ENCODE data around the gene RPS2.

Gene RPS2

GRCh38 chr16:1959269-1960039, 5.2 kb downstream of the RPS2 start, which contains the start of gene NDUFB10 (continued):
- TF ChIP-seq, protein P1, sequence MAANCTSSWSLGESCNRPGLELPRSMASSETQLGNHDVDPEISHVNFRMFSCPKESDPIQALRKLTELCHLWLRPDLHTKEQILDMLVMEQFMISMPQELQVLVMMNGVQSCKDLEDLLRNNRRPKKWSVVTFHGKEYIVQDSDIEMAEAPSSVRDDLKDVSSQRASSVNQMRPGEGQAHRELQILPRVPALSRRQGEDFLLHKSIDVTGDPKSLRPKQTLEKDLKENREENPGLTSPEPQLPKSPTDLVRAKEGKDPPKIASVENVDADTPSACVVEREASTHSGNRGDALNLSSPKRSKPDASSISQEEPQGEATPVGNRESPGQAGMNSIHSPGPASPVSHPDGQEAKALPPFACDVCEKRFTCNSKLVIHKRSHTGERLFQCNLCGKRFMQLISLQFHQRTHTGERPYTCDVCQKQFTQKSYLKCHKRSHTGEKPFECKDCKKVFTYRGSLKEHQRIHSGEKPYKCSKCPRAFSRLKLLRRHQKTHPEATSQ (tag by site-specific recombination; IDR thresholded peaks at IDR 0.05), result no peak; the same call in 1 of the 2 replicates
- TF ChIP-seq KLF9 (tag by site-specific recombination; IDR thresholded peaks at IDR 0.05; ENCODE audit: low read depth) (no peak; the same call in 1 of the 2 replicates), ZNF324 (tag by site-specific recombination; IDR thresholded peaks at IDR 0.05) (no peak), ZNF157 (tag by site-specific recombination; IDR thresholded peaks at IDR 0.05) (no peak), OVOL3 (tag by site-specific recombination; IDR thresholded peaks at IDR 0.05) (0 out of 2 replicates have a peak, but pooled peaks have one; percentile 35), ZNF112 (tag by site-specific recombination; IDR thresholded peaks at IDR 0.05) (no peak), ZNF433 (tag by site-specific recombination; IDR thresholded peaks at IDR 0.05; ENCODE audit: low read depth) (no peak), ZNF423 (tag by site-specific recombination; IDR thresholded peaks at IDR 0.05) (0 out of 2 replicates have a peak, but pooled peaks have one; percentile 38), ZNF10 (tag by site-specific recombination; IDR thresholded peaks at IDR 0.05) (no peak), ZNF138 (tag by site-specific recombination; IDR thresholded peaks at IDR 0.05; ENCODE audit: borderline replicate concordance) (no peak), ZNF701 (tag by site-specific recombination; IDR thresholded peaks at IDR 0.05) (no peak), ZNF366 (tag by site-specific recombination; conservative IDR thresholded peaks at IDR 0.05) (no peak), ZNF529 (tag by site-specific recombination; IDR thresholded peaks at IDR 0.05; ENCODE audit: insufficient replicate concordance) (no peak), ZBTB10 (tag by site-specific recombination; IDR thresholded peaks at IDR 0.05) (peak; percentile 68), ZNF214 (tag by site-specific recombination; IDR thresholded peaks at IDR 0.05; ENCODE audit: borderline replicate concordance) (no peak), ZNF514 (tag by site-specific recombination; IDR thresholded peaks at IDR 0.05) (no peak), ZNF121 (tag by site-specific recombination; IDR thresholded peaks at IDR 0.05) (no peak), ZNF404 (tag by site-specific recombination; IDR thresholded peaks at IDR 0.05) (no peak), TRIM28 (IDR thresholded peaks at IDR 0.05; ENCODE audit: borderline replicate concordance, low read length) (peak; percentile 73; the same call in 1 of the 2 replicates), ZNF561 (tag by site-specific recombination; IDR thresholded peaks at IDR 0.05; ENCODE audit: borderline replicate concordance) (peak; percentile 63), ZNF571 (tag by site-specific recombination; IDR thresholded peaks at IDR 0.05) (no peak), KLF10 (tag by site-specific recombination; IDR thresholded peaks at IDR 0.05) (peak; percentile 77), ZNF341 (tag by site-specific recombination; IDR thresholded peaks at IDR 0.05; ENCODE audit: low read depth) (0 out of 2 replicates have a peak, but pooled peaks have one; percentile 11), ZNF777 (tag by site-specific recombination; IDR thresholded peaks at IDR 0.05; ENCODE audit: borderline replicate concordance) (no peak), MZF1 (tag by site-specific recombination; IDR thresholded peaks at IDR 0.05; ENCODE audit: borderline replicate concordance) (no peak)
- TF ChIP-seq, protein P2, sequence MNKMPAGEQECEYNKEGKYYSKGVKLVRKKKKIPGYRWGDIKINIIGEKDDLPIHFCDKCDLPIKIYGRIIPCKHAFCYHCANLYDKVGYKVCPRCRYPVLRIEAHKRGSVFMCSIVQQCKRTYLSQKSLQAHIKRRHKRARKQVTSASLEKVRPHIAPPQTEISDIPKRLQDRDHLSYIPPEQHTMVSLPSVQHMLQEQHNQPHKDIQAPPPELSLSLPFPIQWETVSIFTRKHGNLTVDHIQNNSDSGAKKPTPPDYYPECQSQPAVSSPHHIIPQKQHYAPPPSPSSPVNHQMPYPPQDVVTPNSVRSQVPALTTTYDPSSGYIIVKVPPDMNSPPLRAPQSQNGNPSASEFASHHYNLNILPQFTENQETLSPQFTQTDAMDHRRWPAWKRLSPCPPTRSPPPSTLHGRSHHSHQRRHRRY (tag by site-specific recombination; IDR thresholded peaks at IDR 0.05), result no peak
- TF ChIP-seq, protein P3, sequence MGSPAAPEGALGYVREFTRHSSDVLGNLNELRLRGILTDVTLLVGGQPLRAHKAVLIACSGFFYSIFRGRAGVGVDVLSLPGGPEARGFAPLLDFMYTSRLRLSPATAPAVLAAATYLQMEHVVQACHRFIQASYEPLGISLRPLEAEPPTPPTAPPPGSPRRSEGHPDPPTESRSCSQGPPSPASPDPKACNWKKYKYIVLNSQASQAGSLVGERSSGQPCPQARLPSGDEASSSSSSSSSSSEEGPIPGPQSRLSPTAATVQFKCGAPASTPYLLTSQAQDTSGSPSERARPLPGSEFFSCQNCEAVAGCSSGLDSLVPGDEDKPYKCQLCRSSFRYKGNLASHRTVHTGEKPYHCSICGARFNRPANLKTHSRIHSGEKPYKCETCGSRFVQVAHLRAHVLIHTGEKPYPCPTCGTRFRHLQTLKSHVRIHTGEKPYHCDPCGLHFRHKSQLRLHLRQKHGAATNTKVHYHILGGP (tag by site-specific recombination; IDR thresholded peaks at IDR 0.05), result no peak
- TF ChIP-seq, protein P4, sequence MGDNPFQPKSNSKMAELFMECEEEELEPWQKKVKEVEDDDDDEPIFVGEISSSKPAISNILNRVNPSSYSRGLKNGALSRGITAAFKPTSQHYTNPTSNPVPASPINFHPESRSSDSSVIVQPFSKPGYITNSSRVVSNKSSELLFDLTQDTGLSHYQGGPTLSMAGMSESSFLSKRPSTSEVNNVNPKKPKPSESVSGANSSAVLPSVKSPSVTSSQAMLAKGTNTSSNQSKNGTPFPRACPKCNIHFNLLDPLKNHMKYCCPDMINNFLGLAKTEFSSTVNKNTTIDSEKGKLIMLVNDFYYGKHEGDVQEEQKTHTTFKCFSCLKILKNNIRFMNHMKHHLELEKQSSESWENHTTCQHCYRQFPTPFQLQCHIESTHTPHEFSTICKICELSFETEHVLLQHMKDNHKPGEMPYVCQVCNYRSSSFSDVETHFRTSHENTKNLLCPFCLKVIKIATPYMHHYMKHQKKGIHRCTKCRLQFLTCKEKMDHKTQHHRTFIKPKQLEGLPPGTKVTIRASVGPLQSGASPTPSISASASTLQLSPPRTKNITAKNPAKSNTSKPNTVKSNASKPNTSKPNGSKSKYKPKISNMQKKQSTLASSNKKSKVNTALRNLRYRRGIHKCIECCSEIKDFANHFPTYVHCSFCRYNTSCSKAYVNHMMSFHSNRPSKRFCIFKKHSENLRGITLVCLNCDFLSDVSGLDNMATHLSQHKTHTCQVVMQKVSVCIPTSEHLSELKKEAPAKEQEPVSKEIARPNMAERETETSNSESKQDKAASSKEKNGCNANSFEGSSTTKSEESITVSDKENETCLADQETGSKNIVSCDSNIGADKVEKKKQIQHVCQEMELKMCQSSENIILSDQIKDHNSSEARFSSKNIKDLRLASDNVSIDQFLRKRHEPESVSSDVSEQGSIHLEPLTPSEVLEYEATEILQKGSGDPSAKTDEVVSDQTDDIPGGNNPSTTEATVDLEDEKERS (tag by site-specific recombination; IDR thresholded peaks at IDR 0.05), result no peak
- TF ChIP-seq, protein P5, sequence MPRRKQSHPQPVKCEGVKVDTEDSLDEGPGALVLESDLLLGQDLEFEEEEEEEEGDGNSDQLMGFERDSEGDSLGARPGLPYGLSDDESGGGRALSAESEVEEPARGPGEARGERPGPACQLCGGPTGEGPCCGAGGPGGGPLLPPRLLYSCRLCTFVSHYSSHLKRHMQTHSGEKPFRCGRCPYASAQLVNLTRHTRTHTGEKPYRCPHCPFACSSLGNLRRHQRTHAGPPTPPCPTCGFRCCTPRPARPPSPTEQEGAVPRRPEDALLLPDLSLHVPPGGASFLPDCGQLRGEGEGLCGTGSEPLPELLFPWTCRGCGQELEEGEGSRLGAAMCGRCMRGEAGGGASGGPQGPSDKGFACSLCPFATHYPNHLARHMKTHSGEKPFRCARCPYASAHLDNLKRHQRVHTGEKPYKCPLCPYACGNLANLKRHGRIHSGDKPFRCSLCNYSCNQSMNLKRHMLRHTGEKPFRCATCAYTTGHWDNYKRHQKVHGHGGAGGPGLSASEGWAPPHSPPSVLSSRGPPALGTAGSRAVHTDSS (tag by site-specific recombination; IDR thresholded peaks at IDR 0.05), result no peak
